GM23338 (cell line): Measurements from ENCODE around the gene OR1D5. TPM values are rescaled to one million over a fixed set of nuclear protein-coding genes. Genes with fewer than 3 reads are reported as not detected.

Source experiments
- ATAC-seq: fragments of 200-7000 bp; cut with Tn5 transposase; 3 replicates; pipeline ENCODE4 v1.9.1; 2020
- DNase-seq: peaks from one replicate; pipeline ENCODE4 v3.0.0-alpha.2; 2015; ENCODE audit warnings: low spot score
- H2AFZ ChIP-seq: fragments of 200-600 bp; sonication (generic); 2 replicates; pipeline ENCODE4 v1.8.0; 2016; ENCODE audit warnings: antibody characterized with exemption, mild to moderate bottlenecking, moderate library complexity
- H3F3A ChIP-seq: fragments of 200-600 bp; sonication (generic); replicated peaks from 2 replicates; pipeline ENCODE4 v1.8.0; 2017; ENCODE audit warnings: antibody characterized with exemption, mixed run types, low read depth
- H3K27ac ChIP-seq: fragments of 200-600 bp; sonication (generic); 2 replicates; pipeline ENCODE4 v1.6.1; 2016; ENCODE audit warnings: low read depth
- H3K27me3 ChIP-seq: fragments of 200-600 bp; sonication (generic); 2 replicates; pipeline ENCODE4 v1.8.0; 2016; ENCODE audit warnings: mild to moderate bottlenecking, mixed run types, moderate library complexity; ENCODE audit not compliant: insufficient read depth
- H3K36me3 ChIP-seq: fragments of 200-600 bp; sonication (generic); 2 replicates; pipeline ENCODE4 v1.8.0; 2016; ENCODE audit warnings: mild to moderate bottlenecking; ENCODE audit not compliant: insufficient read depth
- H3K4me1 ChIP-seq: fragments of 200-600 bp; sonication (generic); 2 replicates; pipeline ENCODE4 v1.8.0; 2016; ENCODE audit warnings: mild to moderate bottlenecking, moderate library complexity; ENCODE audit not compliant: insufficient read depth
- H3K4me2 ChIP-seq: fragments of 200-600 bp; sonication (generic); 2 replicates; pipeline ENCODE4 v1.7.1; 2017; ENCODE audit warnings: mixed run types
- H3K4me3 ChIP-seq: fragments of 200-600 bp; sonication (generic); 2 replicates; pipeline ENCODE4 v1.6.1; 2016; ENCODE audit warnings: mixed run types
- H3K79me2 ChIP-seq: fragments of 200-600 bp; sonication (generic); replicated peaks from 2 replicates; pipeline ENCODE4 v1.8.0; 2017; ENCODE audit warnings: mild to moderate bottlenecking; ENCODE audit not compliant: insufficient read depth
- H3K9me2 ChIP-seq: fragments of 200-600 bp; sonication (generic); 2 replicates; pipeline ENCODE4 v1.8.0; 2017; ENCODE audit not compliant: insufficient read depth
- H4K20me1 ChIP-seq: fragments of 200-600 bp; sonication (generic); replicated peaks from 2 replicates; pipeline ENCODE4 v1.8.0; 2017; ENCODE audit warnings: mild to moderate bottlenecking; ENCODE audit not compliant: insufficient read depth
- H3K27ac Mint-ChIP-seq: 2 replicates; pipeline ENCODE4 v1.8.0; 2020; ENCODE audit warnings: inconsistent platforms, mild to moderate bottlenecking, moderate library complexity, mixed read lengths
- H3K27me3 Mint-ChIP-seq: 3 replicates; pipeline ENCODE4 v1.8.0; 2022; ENCODE audit warnings: low read depth, mild to moderate bottlenecking, moderate library complexity, mixed read lengths, inconsistent platforms; ENCODE audit not compliant: insufficient read depth, poor library complexity
- H3K36me3 Mint-ChIP-seq: 3 replicates; pipeline ENCODE4 v1.8.0; 2021; ENCODE audit warnings: low read depth, mild to moderate bottlenecking, inconsistent platforms, moderate library complexity, mixed read lengths
- H3K4me1 Mint-ChIP-seq: 3 replicates; pipeline ENCODE4 v1.8.0; 2020; ENCODE audit warnings: mild to moderate bottlenecking, inconsistent platforms, mixed read lengths
- H3K4me3 Mint-ChIP-seq: 3 replicates; pipeline ENCODE4 v1.8.0; 2021; ENCODE audit warnings: moderate library complexity, mild to moderate bottlenecking, inconsistent platforms, mixed read lengths
- H3K9me3 Mint-ChIP-seq: 3 replicates; pipeline ENCODE4 v1.8.0; 2020; ENCODE audit warnings: moderate library complexity, mild to moderate bottlenecking, inconsistent platforms, mixed read lengths
- CREB1 ChIP-seq: fragments of 250-450 bp; sonication (Bioruptor Pico); IDR thresholded peaks from 2 replicates; pipeline ENCODE4 v1.5.0; 2020; ENCODE audit warnings: low read depth, mild to moderate bottlenecking, moderate library complexity
- CTCF ChIP-seq, 2 experiments: fragments of 200-600 bp in 1 of 2; sonication (generic) in 1 of 2; conservative IDR thresholded peaks; 2 replicates each; pipeline versions ENCODE4 v1.5.1 to v1.6.1; 2016 to 2017; ENCODE audit warnings: antibody characterized with exemption in 2 of 2, low read depth in 2 of 2, mild to moderate bottlenecking in 2 of 2, moderate library complexity in 1 of 2
- ETS1 ChIP-seq: IDR thresholded peaks from 2 replicates; pipeline ENCODE4 v1.6.1; 2016; ENCODE audit warnings: antibody characterized with exemption
- EZH2 ChIP-seq: fragments of 200-600 bp; sonication (generic); IDR thresholded peaks from one replicate; pipeline ENCODE4 v1.8.0; 2017; ENCODE audit warnings: antibody characterized with exemption, mild to moderate bottlenecking, low read depth; ENCODE audit not compliant: unreplicated experiment
- EZH2phosphoT487 ChIP-seq: fragments of 200-600 bp; sonication (generic); IDR thresholded peaks from one replicate; pipeline ENCODE4 v1.8.1; 2018; ENCODE audit warnings: antibody characterized with exemption; ENCODE audit not compliant: unreplicated experiment
- JUNB ChIP-seq: IDR thresholded peaks from one replicate; pipeline ENCODE4 v1.6.1; 2016; ENCODE audit warnings: antibody characterized with exemption; ENCODE audit not compliant: unreplicated experiment
- NANOG ChIP-seq: IDR thresholded peaks from 2 replicates; pipeline ENCODE4 v1.6.1; 2016; ENCODE audit warnings: antibody characterized with exemption, borderline replicate concordance
- POLR2AphosphoS5 ChIP-seq: IDR thresholded peaks from 2 replicates; pipeline ENCODE4 v1.6.1; 2016; ENCODE audit warnings: antibody characterized with exemption, low read depth
- REST ChIP-seq: IDR thresholded peaks from one replicate; pipeline ENCODE4 v1.6.1; 2018; ENCODE audit warnings: antibody characterized with exemption; ENCODE audit not compliant: unreplicated experiment
- STAT1 ChIP-seq: IDR thresholded peaks from one replicate; pipeline ENCODE4 v1.6.1; 2016; ENCODE audit warnings: antibody characterized with exemption; ENCODE audit not compliant: unreplicated experiment
- ZNF114 ChIP-seq: fragments of 250-450 bp; sonication (Bioruptor Pico); IDR thresholded peaks from 2 replicates; pipeline ENCODE4 v1.5.0; 2020; ENCODE audit warnings: mild to moderate bottlenecking, moderate library complexity
- ZNF331 ChIP-seq: fragments of 250-450 bp; sonication (Bioruptor Pico); IDR thresholded peaks from 2 replicates; pipeline ENCODE4 v1.5.0; 2020; ENCODE audit warnings: low read depth, mild to moderate bottlenecking, moderate library complexity
- ZNF462 ChIP-seq: fragments of 250-450 bp; sonication (Bioruptor Pico); IDR thresholded peaks from 2 replicates; pipeline ENCODE4 v1.5.0; 2020; ENCODE audit warnings: mild to moderate bottlenecking, moderate library complexity
- polyA plus RNA-seq: library from polyadenylated mRNA; unstranded; fragments of >200 nt; fragmentation: Nextera tagmentation; extraction: Ambion mirVana; gene quantifications from 2 replicates; pipeline ENCODE4 v1.2.1, GENCODE V29; 2016
- total RNA-seq: library from RNA; depleted of rRNA; stranded (reverse); fragments of >200 nt; shearing (Covaris generic); gene quantifications from 2 replicates; pipeline ENCODE4 v1.2.3, GENCODE V29; 2014

Gene OR1D5
- total and polyA plus RNA-seq, 2 experiments from 2014 or later = not detected

GRCh38 chr17:3032258-3033247 lies 30.9 kb downstream of the OR1D5 start:
- Histone ChIP-seq H3K4me1 (no peaks in the 10 kb centered on the region), H3K79me2 (no peaks in the 10 kb centered on the region), H3K36me3 (peaks cover 14% of the 10 kb centered on the region), H3K4me3 (no peak overlapping the region), H4K20me1 (no peaks in the 10 kb centered on the region), H3K9me2 (no peaks in the 10 kb centered on the region), H3K27me3 (no peaks in the 10 kb centered on the region), H3K27ac (no peak overlapping the region), H3K4me2 (no peak overlapping the region), H3F3A (no peaks in the 10 kb centered on the region), H2AFZ (no peak overlapping the region)
- Mint-ChIP-seq H3K27ac (no peak overlapping the region), H3K36me3 (peaks cover 28% of the 10 kb centered on the region), H3K4me3 (no peak overlapping the region), H3K27me3 (peaks cover 10% of the 10 kb centered on the region), H3K9me3 (no peaks in the 10 kb centered on the region), H3K4me1 (no peaks in the 10 kb centered on the region)
- no peak for DNase-seq
- ATAC-seq = no peak
- no peak for TF ChIP-seq ZNF114 (CRISPR knock-in tag)
- TF ChIP-seq POLR2AphosphoS5 = no peak
- TF ChIP-seq EZH2 = no peak
- no peak for TF ChIP-seq CTCF (conservative IDR thresholded peaks at IDR 0.05; ENCODE audit: low read depth in 2 of 2)
- TF ChIP-seq NANOG = no peak
- TF ChIP-seq CREB1 (CRISPR knock-in tag) = no peak
- TF ChIP-seq REST = no peak
- no peak for TF ChIP-seq ZNF462 (CRISPR knock-in tag)
- TF ChIP-seq STAT1 = no peak
- no peak for TF ChIP-seq ETS1
- no peak for TF ChIP-seq JUNB
- no peak for TF ChIP-seq ZNF331 (CRISPR knock-in tag)
- TF ChIP-seq EZH2phosphoT487 = no peak
